HepG2 (cell line): ENCODE measurements around the gene VASN. TPM values are rescaled to one million over a fixed set of nuclear protein-coding genes. Genes with fewer than 3 reads are reported as not detected.

ENCODE experiments used
- CEBPG ChIP-seq: IDR thresholded peaks from 2 replicates; pipeline ENCODE4 v1.6.1; 2016
- HIVEP1 ChIP-seq: sonication (generic); formaldehyde crosslinking; IDR thresholded peaks from 2 replicates; pipeline ENCODE4 v1.4.0; 2020; ENCODE audit warnings: mild to moderate bottlenecking, missing genetic modification reagents
- YY1 ChIP-seq: IDR thresholded peaks from 2 replicates; pipeline ENCODE4 v1.6.1; 2011; ENCODE audit warnings: low read length, low read depth, moderate library complexity, mild to moderate bottlenecking; ENCODE audit not compliant: insufficient read depth, insufficient replicate concordance
- ZBTB40 ChIP-seq, 2 experiments: fragments of 450-650 bp in 1 of 2; sonication (generic) in 1 of 2; formaldehyde crosslinking in 1 of 2; IDR thresholded peaks; 2 replicates each; pipeline versions ENCODE4 v1.6.1 to v1.8.0; 2016 to 2022; ENCODE audit warnings: antibody characterized with exemption in 1 of 2, mild to moderate bottlenecking in 1 of 2, missing genetic modification reagents in 1 of 2
- polyA plus RNA-seq, 8 experiments: library from polyadenylated mRNA; depleted of rRNA in 3 of 8; stranded (reverse) in 7 of 8; unstranded in 1 of 8; fragments of >200 nt; fragmentation: Illumina TruSeq in 4 of 8; extraction: Trizol in 4 of 8; gene quantifications; 2 replicates each; pipeline versions ENCODE4 v1.2.1 to v1.2.3, GENCODE V29; 2011 to 2016; ENCODE audit warnings: low read depth in 4 of 8, missing spikeins in 1 of 8, mixed read lengths in 1 of 8; ENCODE audit not compliant: insufficient read depth in 1 of 8
- total RNA-seq, 5 experiments: library from RNA; depleted of rRNA; stranded (reverse); fragments of >200 nt; fragmentation: Illumina TruSeq; extraction: Trizol; gene quantifications; 2 replicates each; pipeline ENCODE4 v1.2.3, GENCODE V29; 2016; ENCODE audit warnings: low read depth in 1 of 5
- TF ChIP-seq, protein P1 (sequence below): sonication (generic); formaldehyde crosslinking; IDR thresholded peaks from 2 replicates; pipeline ENCODE4 v1.4.0; 2020; ENCODE audit warnings: low read depth, missing genetic modification reagents
- TF ChIP-seq, protein P2 (sequence below): sonication (generic); formaldehyde crosslinking; IDR thresholded peaks from 2 replicates; pipeline ENCODE4 v1.4.0; 2020; ENCODE audit warnings: missing genetic modification reagents

The VASN gene
- total and polyA plus RNA-seq, 2 of the 13 experiments (the other 11 are each of a cell fraction or from before 2014, with no cell fraction given), result 8.4 to 18.2 TPM

- TF ChIP-seq ZBTB40 (IDR thresholded peaks at IDR 0.05) (no peak), ZBTB40 (CRISPR knock-in tag; IDR thresholded peaks at IDR 0.05) (no peak), CEBPG (CRISPR knock-in tag) (peak; percentile 38; the same call in 1 of the 2 replicates), HIVEP1 (peak; percentile 90), YY1 (no peak)
- TF ChIP-seq, protein P1, sequence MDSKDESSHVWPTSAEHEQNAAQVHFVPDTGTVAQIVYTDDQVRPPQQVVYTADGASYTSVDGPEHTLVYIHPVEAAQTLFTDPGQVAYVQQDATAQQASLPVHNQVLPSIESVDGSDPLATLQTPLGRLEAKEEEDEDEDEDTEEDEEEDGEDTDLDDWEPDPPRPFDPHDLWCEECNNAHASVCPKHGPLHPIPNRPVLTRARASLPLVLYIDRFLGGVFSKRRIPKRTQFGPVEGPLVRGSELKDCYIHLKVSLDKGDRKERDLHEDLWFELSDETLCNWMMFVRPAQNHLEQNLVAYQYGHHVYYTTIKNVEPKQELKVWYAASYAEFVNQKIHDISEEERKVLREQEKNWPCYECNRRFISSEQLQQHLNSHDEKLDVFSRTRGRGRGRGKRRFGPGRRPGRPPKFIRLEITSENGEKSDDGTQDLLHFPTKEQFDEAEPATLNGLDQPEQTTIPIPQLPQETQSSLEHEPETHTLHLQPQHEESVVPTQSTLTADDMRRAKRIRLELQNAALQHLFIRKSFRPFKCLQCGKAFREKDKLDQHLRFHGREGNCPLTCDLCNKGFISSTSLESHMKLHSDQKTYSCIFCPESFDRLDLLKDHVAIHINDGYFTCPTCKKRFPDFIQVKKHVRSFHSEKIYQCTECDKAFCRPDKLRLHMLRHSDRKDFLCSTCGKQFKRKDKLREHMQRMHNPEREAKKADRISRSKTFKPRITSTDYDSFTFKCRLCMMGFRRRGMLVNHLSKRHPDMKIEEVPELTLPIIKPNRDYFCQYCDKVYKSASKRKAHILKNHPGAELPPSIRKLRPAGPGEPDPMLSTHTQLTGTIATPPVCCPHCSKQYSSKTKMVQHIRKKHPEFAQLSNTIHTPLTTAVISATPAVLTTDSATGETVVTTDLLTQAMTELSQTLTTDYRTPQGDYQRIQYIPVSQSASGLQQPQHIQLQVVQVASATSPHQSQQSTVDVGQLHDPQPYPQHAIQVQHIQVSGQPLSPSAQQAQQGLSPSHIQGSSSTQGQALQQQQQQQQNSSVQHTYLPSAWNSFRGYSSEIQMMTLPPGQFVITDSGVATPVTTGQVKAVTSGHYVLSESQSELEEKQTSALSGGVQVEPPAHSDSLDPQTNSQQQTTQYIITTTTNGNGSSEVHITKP (CRISPR knock-in tag), result no peak
- TF ChIP-seq, protein P2, sequence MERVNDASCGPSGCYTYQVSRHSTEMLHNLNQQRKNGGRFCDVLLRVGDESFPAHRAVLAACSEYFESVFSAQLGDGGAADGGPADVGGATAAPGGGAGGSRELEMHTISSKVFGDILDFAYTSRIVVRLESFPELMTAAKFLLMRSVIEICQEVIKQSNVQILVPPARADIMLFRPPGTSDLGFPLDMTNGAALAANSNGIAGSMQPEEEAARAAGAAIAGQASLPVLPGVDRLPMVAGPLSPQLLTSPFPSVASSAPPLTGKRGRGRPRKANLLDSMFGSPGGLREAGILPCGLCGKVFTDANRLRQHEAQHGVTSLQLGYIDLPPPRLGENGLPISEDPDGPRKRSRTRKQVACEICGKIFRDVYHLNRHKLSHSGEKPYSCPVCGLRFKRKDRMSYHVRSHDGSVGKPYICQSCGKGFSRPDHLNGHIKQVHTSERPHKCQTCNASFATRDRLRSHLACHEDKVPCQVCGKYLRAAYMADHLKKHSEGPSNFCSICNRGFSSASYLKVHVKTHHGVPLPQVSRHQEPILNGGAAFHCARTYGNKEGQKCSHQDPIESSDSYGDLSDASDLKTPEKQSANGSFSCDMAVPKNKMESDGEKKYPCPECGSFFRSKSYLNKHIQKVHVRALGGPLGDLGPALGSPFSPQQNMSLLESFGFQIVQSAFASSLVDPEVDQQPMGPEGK (CRISPR knock-in tag), result peak; percentile 55; the same call in 1 of the 2 replicates
Observed at GRCh38 chr16:4367393-4367856, 4.2 kb upstream of the VASN start (continued).
